Lung (tissue), 12 donors: Measurements from ENCODE around the gene C1QTNF6. TPM values are rescaled to one million over a fixed set of nuclear protein-coding genes. Genes with fewer than 3 reads are reported as not detected.

Source experiments
- ATAC-seq: fragments of 200-7000 bp; cut with Tn5 transposase; one replicate; pipeline ENCODE4 v1.9.1; 2020; ENCODE audit warnings: moderate number of reproducible peaks; ENCODE audit not compliant: insufficient read depth, low FRiP score
- DNase-seq, 3 donors: peaks; one replicate each; pipeline ENCODE4 v3.0.0-alpha.2; 2013 to 2017
- H3K27ac ChIP-seq, 2 donors: one replicate each; pipeline ENCODE4 v1.5.1; 2013; ENCODE audit warnings: mild to moderate bottlenecking in 2 of 2, moderate library complexity in 2 of 2, control low read depth in 1 of 2, inconsistent platforms in 1 of 2, low read depth in 1 of 2, low read length in 1 of 2
- H3K27me3 ChIP-seq, 3 donors: one replicate each; pipeline ENCODE4 v1.5.1; 2013; ENCODE audit warnings: low read length in 2 of 3; ENCODE audit not compliant: control insufficient read depth in 3 of 3, insufficient read depth in 3 of 3
- H3K36me3 ChIP-seq, 4 donors: one replicate each; pipeline ENCODE4 v1.5.1; 2013; ENCODE audit warnings: low read length in 4 of 4, mild to moderate bottlenecking in 1 of 4, moderate library complexity in 1 of 4; ENCODE audit not compliant: control insufficient read depth in 4 of 4, insufficient read depth in 4 of 4
- H3K4me1 ChIP-seq, 5 donors: one replicate each; pipeline ENCODE4 v1.5.1; 2013; ENCODE audit warnings: low read length in 5 of 5, mild to moderate bottlenecking in 2 of 5, moderate library complexity in 1 of 5; ENCODE audit not compliant: control insufficient read depth in 5 of 5, insufficient read depth in 5 of 5
- H3K4me3 ChIP-seq: one replicate; pipeline ENCODE4 v1.5.1; 2013; ENCODE audit warnings: mild to moderate bottlenecking, control low read depth, moderate library complexity
- H3K9ac ChIP-seq, 2 donors: one replicate each; pipeline ENCODE4 v1.5.1; 2013; ENCODE audit warnings: low read length in 2 of 2, control low read depth in 1 of 2; ENCODE audit not compliant: insufficient read depth in 1 of 2
- H3K9me3 ChIP-seq, 4 donors: one replicate each; pipeline ENCODE4 v1.5.1; 2013; ENCODE audit warnings: low read length in 3 of 4, mild to moderate bottlenecking in 1 of 4, moderate library complexity in 1 of 4; ENCODE audit not compliant: control insufficient read depth in 4 of 4, insufficient read depth in 3 of 4
- CTCF ChIP-seq: IDR thresholded peaks from 2 replicates; pipeline ENCODE4 v1.5.1; 2012; ENCODE audit warnings: mild to moderate bottlenecking; ENCODE audit errors: control extremely low read depth, extremely low read depth
- WGBS, 2 donors: extraction: QIAGEN DNeasy Blood & Tissue Kit; methylation state at CpG; one replicate each; pipeline ENCODE4 v1.1.7; 2013; 5-methylcytosine and 5-hydroxymethylcytosine counted together
- polyA plus RNA-seq, 2 donors: library from polyadenylated mRNA; stranded (reverse); fragments of 200-250 nt; gene quantifications; one replicate each; pipeline ENCODE4 v1.2.1, GENCODE V29; 2013
- total RNA-seq, 2 donors: library from RNA; depleted of rRNA in 1 of 2; stranded (reverse); fragments of >200 nt in 1 of 2; gene quantifications; one replicate each; pipeline ENCODE4 v1.2.1, GENCODE V29; 2014 to 2021
- donor health status: control.
- donor health status: control.
- donor health status: Bipolar disorder and iron deficiency.
- donor health status: healthy.
- donor health status: DM: yes; HTN: yes; CAD: no.

The C1QTNF6 gene
- total and polyA plus RNA-seq, 4 donors = 3.8 to 14.0 (median 4.3) TPM

GRCh38 chr22:37229805-37230672 is 42.0 kb upstream of the C1QTNF6 start:
- Histone ChIP-seq H3K27ac (peak overlapping the region in 1 of 2 donors; percentile 79), H3K4me3 (no peak overlapping the region), H3K4me1 (peaks cover 0 to 10% (median 3%) of the 10 kb centered on the region in 5 donors), H3K9me3 (no peaks in the 10 kb centered on the region), H3K9ac (no peak overlapping the region), H3K36me3 (peaks cover 0 to 1% (median 0%) of the 10 kb centered on the region in 4 donors), H3K27me3 (no peaks in the 10 kb centered on the region)
- no peak for TF ChIP-seq CTCF
- DNase-seq = peak in 1 of 3 donors; percentile 33
- ATAC-seq = peak; percentile 61
- 22 to 48% methylated on average over 7 to 8 of the region's 8 CpGs for WGBS, 2 donors

GRCh38 chr22:37229012-37229804 is 41.2 kb upstream of the C1QTNF6 start:
- no peaks in the 10 kb centered on the region for H3K9me3 ChIP-seq
- no peak for TF ChIP-seq CTCF
- peaks cover 0 to 1% (median 0%) of the 10 kb centered on the region in 4 donors for H3K36me3 ChIP-seq
- H3K27me3 ChIP-seq = no peaks in the 10 kb centered on the region
- no peak overlapping the region for H3K9ac ChIP-seq
- H3K4me3 ChIP-seq = no peak overlapping the region
- ATAC-seq = no peak
- DNase-seq = no peak
- H3K27ac ChIP-seq = peak overlapping the region in 1 of 2 donors; percentile 79
- H3K4me1 ChIP-seq = peaks cover 0 to 10% (median 3%) of the 10 kb centered on the region in 5 donors
- WGBS, 2 donors = 47 to 52% methylated on average over 7 of the region's 7 CpGs

- H3K4me1 ChIP-seq = peaks cover 0 to 10% (median 3%) of the 10 kb centered on the region in 5 donors
- H3K9ac ChIP-seq = peak overlapping the region in 1 of 2 donors; percentile 6
- ATAC-seq (no peak), DNase-seq (peak; percentile 42 to 53 (median 46))
- H3K27me3 ChIP-seq = no peaks in the 10 kb centered on the region
- H3K27ac ChIP-seq = peak overlapping the region in 1 of 2 donors; percentile 72
- no peak overlapping the region for H3K4me3 ChIP-seq
- no peak for TF ChIP-seq CTCF
- no peaks in the 10 kb centered on the region for H3K9me3 ChIP-seq
- 23 to 45% methylated on average over 20 of the region's 20 CpGs for WGBS, 2 donors
- peaks cover 0 to 1% (median 0%) of the 10 kb centered on the region in 4 donors for H3K36me3 ChIP-seq
Observed at GRCh38 chr22:37228106-37229011, 40.3 kb upstream of the C1QTNF6 start.
